GM13976 (cell line): ENCODE data around the gene ZNF593.

Experiments used
- DNase-seq: peaks from one replicate; pipeline ENCODE4 v3.0.0; 2012; ENCODE audit warnings: low spot score
- CTCF ChIP-seq: IDR thresholded peaks from 2 replicates; pipeline ENCODE4 v1.5.1; 2012; ENCODE audit warnings: borderline replicate concordance, mild to moderate bottlenecking; ENCODE audit not compliant: insufficient read depth; ENCODE audit errors: extremely low read depth, missing control alignments, control extremely low read depth
- in situ Hi-C: fragments of 300-500 bp; cut with MboI; formaldehyde crosslinking; loops from one replicate; pipeline ENCODE4 v1.12.0; 2022; ENCODE audit warnings: low sequenced_read_pairs, mixed read lengths, inconsistent platforms; ENCODE audit not compliant: unreplicated experiment

The ZNF593 gene

GRCh38 chr1:26189331-26189730 lies 19.6 kb downstream of the ZNF593 start:
- no peak for DNase-seq
- in situ Hi-C loops = no loop called here
- TF ChIP-seq CTCF = no peak

- DNase-seq = no peak
- in situ Hi-C loops = no loop called here
- no peak for TF ChIP-seq CTCF
These were observed 20.1 kb downstream of the ZNF593 start for GRCh38 chr1:26189751-26190275.

GRCh38 chr1:26190373-26190987 lies 20.8 kb downstream of the ZNF593 start, which contains the start of gene CATSPER4:
Gene CATSPER4 (plus strand): TSS chr1:26190602. CDS start chr1:26190628, 26 bp downstream.
- TF ChIP-seq CTCF = no peak
- no peak for DNase-seq
- in situ Hi-C loops = no loop called here

- in situ Hi-C loops = no loop called here
- DNase-seq = peak; percentile 76
- no peak for TF ChIP-seq CTCF
These were observed 22.0 kb downstream of the ZNF593 start for GRCh38 chr1:26191739-26192138.

- no peak for TF ChIP-seq CTCF
- DNase-seq = no peak
- in situ Hi-C loops = no loop called here
These were observed 26.1 kb downstream of the ZNF593 start for GRCh38 chr1:26195805-26196204.

GRCh38 chr1:26197301-26197700 lies 27.6 kb downstream of the ZNF593 start:
- in situ Hi-C loops = no loop called here
- TF ChIP-seq CTCF = no peak
- no peak for DNase-seq
